ENCODE results near the gene WASF3. TPM values are rescaled to one million over a fixed set of nuclear protein-coding genes. Genes with fewer than 3 reads are reported as not detected.

The WASF3 gene
- total RNA-seq, 1 experiment from 2014 or later = 3.4 TPM

DNA sequence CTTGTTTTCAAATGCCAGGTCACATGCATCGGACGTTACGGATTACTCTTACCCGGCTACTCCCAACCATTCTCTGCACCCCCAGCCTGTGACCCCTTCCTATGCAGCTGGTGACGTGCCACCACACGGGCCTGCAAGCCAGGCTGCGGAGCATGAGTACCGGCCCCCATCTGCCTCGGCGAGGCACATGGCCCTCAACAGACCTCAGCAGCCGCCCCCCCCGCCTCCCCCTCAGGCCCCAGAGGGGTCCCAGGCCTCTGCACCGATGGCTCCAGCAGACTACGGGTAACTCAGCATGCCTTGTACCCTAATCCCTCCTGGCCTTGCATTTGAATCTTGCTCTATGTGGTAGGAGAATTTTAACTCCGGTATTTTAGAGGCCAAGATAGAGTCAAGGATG is 123.6 kb downstream of the WASF3 start:
- Histone ChIP-seq H4K20me1 (ENCODE audit: insufficient read depth) (no peaks in the 10 kb centered on the region), H3K79me2 (ENCODE audit: insufficient read depth, low read length) (no peaks in the 10 kb centered on the region), H3K9me3 (ENCODE audit: control insufficient read depth in 1 of 2, insufficient read depth in 1 of 2, low read depth in 1 of 2, low read length in 2 of 2) (no peaks in the 10 kb centered on the region), H3K9me2 (ENCODE audit: insufficient read depth) (no peaks in the 10 kb centered on the region), H3K27me3 (ENCODE audit: insufficient read depth, low read length) (peaks cover 8% of the 10 kb centered on the region; the same call in 1 of the 2 replicates), H3K9ac (ENCODE audit: low read length) (no peak overlapping the region), H3K4me3 (replicated peaks in 1 of 2; ENCODE audit: low read depth in 1 of 2, low read length in 2 of 2) (no peak overlapping the region), H3K27ac (ENCODE audit: low read depth, low read length) (no peak overlapping the region), H3K4me2 (ENCODE audit: low read length) (no peak overlapping the region), H3K4me1 (ENCODE audit: control insufficient read depth in 1 of 2, insufficient read depth in 2 of 2, low read length in 2 of 2) (peaks cover 5 to 19% of the 10 kb centered on the region in 2 experiments; a peak in 3 of 4 replicates), H3K36me3 (ENCODE audit: control insufficient read depth in 1 of 2, insufficient read depth in 2 of 2, low read length in 2 of 2) (no peaks in the 10 kb centered on the region), H2AFZ (ENCODE audit: low read depth, low read length, poor library complexity, severe bottlenecking) (no peak overlapping the region)
- TF ChIP-seq YY1 (IDR thresholded peaks at IDR 0.05; ENCODE audit: extremely low read depth, insufficient replicate concordance, low read depth, low read length) (no peak), MAX (IDR thresholded peaks at IDR 0.05) (no peak), EZH2phosphoT487 (IDR thresholded peaks at IDR 0.05; ENCODE audit: borderline replicate concordance) (no peak), EGR1 (IDR thresholded peaks at IDR 0.05; ENCODE audit: low read depth) (no peak), CBX3 (IDR thresholded peaks at IDR 0.05; ENCODE audit: low read depth) (no peak), FOSL1 (IDR thresholded peaks at IDR 0.05; ENCODE audit: low read depth) (no peak), SP1 (IDR thresholded peaks at IDR 0.05; ENCODE audit: low read depth) (no peak), ZBTB33 (IDR thresholded peaks at IDR 0.05; ENCODE audit: extremely low read depth, insufficient replicate concordance, low read length) (no peak), EZH2 (IDR thresholded peaks at IDR 0.05) (no peak), SRF (IDR thresholded peaks at IDR 0.05; ENCODE audit: low read depth) (no peak), SIN3A (IDR thresholded peaks at IDR 0.05; ENCODE audit: low read depth) (no peak), TCF7L2 (IDR thresholded peaks at IDR 0.05; ENCODE audit: borderline replicate concordance, extremely low read depth, insufficient read depth, insufficient read length) (no peak), POLR2A (IDR thresholded peaks at IDR 0.05; ENCODE audit: borderline replicate concordance, extremely low read depth, insufficient read depth, insufficient read length) (no peak)
- TF ChIP-seq, protein P1, sequence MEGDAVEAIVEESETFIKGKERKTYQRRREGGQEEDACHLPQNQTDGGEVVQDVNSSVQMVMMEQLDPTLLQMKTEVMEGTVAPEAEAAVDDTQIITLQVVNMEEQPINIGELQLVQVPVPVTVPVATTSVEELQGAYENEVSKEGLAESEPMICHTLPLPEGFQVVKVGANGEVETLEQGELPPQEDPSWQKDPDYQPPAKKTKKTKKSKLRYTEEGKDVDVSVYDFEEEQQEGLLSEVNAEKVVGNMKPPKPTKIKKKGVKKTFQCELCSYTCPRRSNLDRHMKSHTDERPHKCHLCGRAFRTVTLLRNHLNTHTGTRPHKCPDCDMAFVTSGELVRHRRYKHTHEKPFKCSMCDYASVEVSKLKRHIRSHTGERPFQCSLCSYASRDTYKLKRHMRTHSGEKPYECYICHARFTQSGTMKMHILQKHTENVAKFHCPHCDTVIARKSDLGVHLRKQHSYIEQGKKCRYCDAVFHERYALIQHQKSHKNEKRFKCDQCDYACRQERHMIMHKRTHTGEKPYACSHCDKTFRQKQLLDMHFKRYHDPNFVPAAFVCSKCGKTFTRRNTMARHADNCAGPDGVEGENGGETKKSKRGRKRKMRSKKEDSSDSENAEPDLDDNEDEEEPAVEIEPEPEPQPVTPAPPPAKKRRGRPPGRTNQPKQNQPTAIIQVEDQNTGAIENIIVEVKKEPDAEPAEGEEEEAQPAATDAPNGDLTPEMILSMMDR (IDR thresholded peaks at IDR 0.05 in 2 of 3, conservative IDR thresholded peaks at IDR 0.05 in 1 of 3; ENCODE audit: borderline replicate concordance in 1 of 3, insufficient read depth in 1 of 3, low read depth in 2 of 3, low read length in 2 of 3) = no peak
- TF ChIP-seq, protein P2, sequence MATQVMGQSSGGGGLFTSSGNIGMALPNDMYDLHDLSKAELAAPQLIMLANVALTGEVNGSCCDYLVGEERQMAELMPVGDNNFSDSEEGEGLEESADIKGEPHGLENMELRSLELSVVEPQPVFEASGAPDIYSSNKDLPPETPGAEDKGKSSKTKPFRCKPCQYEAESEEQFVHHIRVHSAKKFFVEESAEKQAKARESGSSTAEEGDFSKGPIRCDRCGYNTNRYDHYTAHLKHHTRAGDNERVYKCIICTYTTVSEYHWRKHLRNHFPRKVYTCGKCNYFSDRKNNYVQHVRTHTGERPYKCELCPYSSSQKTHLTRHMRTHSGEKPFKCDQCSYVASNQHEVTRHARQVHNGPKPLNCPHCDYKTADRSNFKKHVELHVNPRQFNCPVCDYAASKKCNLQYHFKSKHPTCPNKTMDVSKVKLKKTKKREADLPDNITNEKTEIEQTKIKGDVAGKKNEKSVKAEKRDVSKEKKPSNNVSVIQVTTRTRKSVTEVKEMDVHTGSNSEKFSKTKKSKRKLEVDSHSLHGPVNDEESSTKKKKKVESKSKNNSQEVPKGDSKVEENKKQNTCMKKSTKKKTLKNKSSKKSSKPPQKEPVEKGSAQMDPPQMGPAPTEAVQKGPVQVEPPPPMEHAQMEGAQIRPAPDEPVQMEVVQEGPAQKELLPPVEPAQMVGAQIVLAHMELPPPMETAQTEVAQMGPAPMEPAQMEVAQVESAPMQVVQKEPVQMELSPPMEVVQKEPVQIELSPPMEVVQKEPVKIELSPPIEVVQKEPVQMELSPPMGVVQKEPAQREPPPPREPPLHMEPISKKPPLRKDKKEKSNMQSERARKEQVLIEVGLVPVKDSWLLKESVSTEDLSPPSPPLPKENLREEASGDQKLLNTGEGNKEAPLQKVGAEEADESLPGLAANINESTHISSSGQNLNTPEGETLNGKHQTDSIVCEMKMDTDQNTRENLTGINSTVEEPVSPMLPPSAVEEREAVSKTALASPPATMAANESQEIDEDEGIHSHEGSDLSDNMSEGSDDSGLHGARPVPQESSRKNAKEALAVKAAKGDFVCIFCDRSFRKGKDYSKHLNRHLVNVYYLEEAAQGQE (IDR thresholded peaks at IDR 0.05; ENCODE audit: low read depth) = no peak
- TF ChIP-seq, protein P3, sequence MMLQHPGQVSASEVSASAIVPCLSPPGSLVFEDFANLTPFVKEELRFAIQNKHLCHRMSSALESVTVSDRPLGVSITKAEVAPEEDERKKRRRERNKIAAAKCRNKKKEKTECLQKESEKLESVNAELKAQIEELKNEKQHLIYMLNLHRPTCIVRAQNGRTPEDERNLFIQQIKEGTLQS (IDR thresholded peaks at IDR 0.05) = no peak
- ChIA-PET RAD21 (ENCODE audit: low non-redundant PET in 1 of 2, low total read pairs in 2 of 2, uncharacterized antibody in 2 of 2, unreplicated experiment in 2 of 2) (no interaction called here), POLR2A (no interaction called here), CTCF (interaction anchor here (3.6 kb wide), 1 partner anchor 18 kb away, joined by 15 read pairs; no protein-coding TSS in a partner anchor)
- ATAC-seq (no peak), DNase-seq (ENCODE audit: low read depth, low spot score) (no peak)
- intact Hi-C loops (cut with micrococcal nuclease) = no loop called here
- no TSS peak for BruUV-seq (replicated peaks)
